Type B pancreatic cell (in vitro differentiated cells): Measurements from ENCODE around the gene MMP19. TPM values are rescaled to one million over a fixed set of nuclear protein-coding genes. Genes with fewer than 3 reads are reported as not detected.

Experiments used
- DNase-seq: peaks from one replicate; pipeline ENCODE4 v3.0.0; 2021; ENCODE audit warnings: mixed read lengths; ENCODE audit not compliant: unreplicated experiment; ENCODE audit errors: extremely low spot score
- H3K27ac Mint-ChIP-seq: 2 replicates; pipeline ENCODE4 v1.8.0; 2021; ENCODE audit warnings: mild to moderate bottlenecking, mixed read lengths
- H3K27me3 Mint-ChIP-seq: 2 replicates; pipeline ENCODE4 v1.8.0; 2021; ENCODE audit warnings: mixed read lengths
- H3K36me3 Mint-ChIP-seq: 2 replicates; pipeline ENCODE4 v1.8.0; 2021; ENCODE audit warnings: mixed read lengths
- H3K4me1 Mint-ChIP-seq: one replicate; pipeline ENCODE4 v1.8.0; 2021; ENCODE audit warnings: mixed read lengths; ENCODE audit not compliant: unreplicated experiment
- H3K4me3 Mint-ChIP-seq: 2 replicates; pipeline ENCODE4 v1.8.0; 2021; ENCODE audit warnings: mild to moderate bottlenecking, mixed read lengths
- H3K9me3 Mint-ChIP-seq: 2 replicates; pipeline ENCODE4 v1.8.0; 2021; ENCODE audit warnings: mixed read lengths
- CTCF ChIP-seq: fragments of 200-600 bp; sonication (generic); conservative IDR thresholded peaks from 2 replicates; pipeline ENCODE4 v1.5.0; 2021; ENCODE audit warnings: antibody characterized with exemption, mild to moderate bottlenecking
- total RNA-seq: library from RNA; stranded (reverse); gene quantifications from 2 replicates; pipeline ENCODE4 v1.2.1, GENCODE V29; 2021; ENCODE audit warnings: low replicate concordance

The MMP19 gene
- total RNA-seq, 1 donor from 2014 or later, result 0.48 TPM

GRCh38 chr12:55847033-55847432 lies 4.3 kb upstream of the MMP19 start:
- no peak for DNase-seq
- H3K9me3 Mint-ChIP-seq, result no peaks in the 10 kb centered on the region
- H3K4me3 Mint-ChIP-seq, result no peak overlapping the region
- H3K27me3 Mint-ChIP-seq, result peaks cover 18% of the 10 kb centered on the region
- H3K4me1 Mint-ChIP-seq, result peaks cover 18% of the 10 kb centered on the region
- H3K27ac Mint-ChIP-seq, result peak overlapping the region; percentile 57
- no peak for TF ChIP-seq CTCF
- H3K36me3 Mint-ChIP-seq, result no peaks in the 10 kb centered on the region

DNA sequence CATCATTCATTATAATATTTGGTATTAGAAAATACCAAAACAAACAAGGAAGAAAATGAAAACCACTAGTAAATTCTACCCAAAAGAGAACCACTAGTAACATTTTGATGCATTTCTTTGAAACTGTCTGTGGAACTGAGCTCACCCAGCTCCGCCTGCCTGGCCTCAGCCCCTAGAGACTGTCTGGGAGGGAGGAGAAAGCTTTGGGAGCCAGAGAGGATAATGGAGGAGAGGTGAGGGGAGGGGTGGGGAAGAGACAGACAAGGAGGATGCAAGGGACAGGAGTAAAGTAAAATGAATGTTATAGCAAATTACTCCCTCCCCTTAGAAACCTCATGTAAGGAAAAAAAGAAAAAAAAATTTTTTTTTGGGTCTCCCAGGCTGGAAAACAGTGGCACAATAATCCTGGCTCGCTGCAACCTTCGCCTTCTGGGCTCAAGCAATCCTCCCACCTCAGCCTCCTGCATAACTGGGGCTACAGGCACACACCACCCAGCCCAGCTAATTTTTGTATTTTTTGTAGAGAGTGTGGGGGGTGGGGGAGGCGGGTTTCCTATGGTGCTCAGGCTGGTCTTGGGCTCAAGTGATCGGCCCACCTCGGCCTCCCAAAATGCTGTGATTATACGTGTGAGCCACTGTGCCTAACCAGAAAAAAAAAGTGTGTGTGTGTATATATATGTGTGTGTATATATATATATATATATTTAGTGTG lies 3.2 kb upstream of the MMP19 start:
- H3K9me3 Mint-ChIP-seq, result no peaks in the 10 kb centered on the region
- peaks cover 21% of the 10 kb centered on the region for H3K27me3 Mint-ChIP-seq
- DNase-seq, result no peak
- no peaks in the 10 kb centered on the region for H3K36me3 Mint-ChIP-seq
- H3K4me3 Mint-ChIP-seq, result no peak overlapping the region
- no peak overlapping the region for H3K27ac Mint-ChIP-seq
- peaks cover 17% of the 10 kb centered on the region for H3K4me1 Mint-ChIP-seq
- TF ChIP-seq CTCF, result no peak

- no peak for DNase-seq
- H3K27ac Mint-ChIP-seq, result no peak overlapping the region
- peaks cover 17% of the 10 kb centered on the region for H3K27me3 Mint-ChIP-seq
- no peaks in the 10 kb centered on the region for H3K36me3 Mint-ChIP-seq
- peaks cover 14% of the 10 kb centered on the region for H3K4me1 Mint-ChIP-seq
- no peak overlapping the region for H3K4me3 Mint-ChIP-seq
- H3K9me3 Mint-ChIP-seq, result no peaks in the 10 kb centered on the region
- no peak for TF ChIP-seq CTCF
Observed at GRCh38 chr12:55845361-55845760, 2.6 kb upstream of the MMP19 start.

DNA sequence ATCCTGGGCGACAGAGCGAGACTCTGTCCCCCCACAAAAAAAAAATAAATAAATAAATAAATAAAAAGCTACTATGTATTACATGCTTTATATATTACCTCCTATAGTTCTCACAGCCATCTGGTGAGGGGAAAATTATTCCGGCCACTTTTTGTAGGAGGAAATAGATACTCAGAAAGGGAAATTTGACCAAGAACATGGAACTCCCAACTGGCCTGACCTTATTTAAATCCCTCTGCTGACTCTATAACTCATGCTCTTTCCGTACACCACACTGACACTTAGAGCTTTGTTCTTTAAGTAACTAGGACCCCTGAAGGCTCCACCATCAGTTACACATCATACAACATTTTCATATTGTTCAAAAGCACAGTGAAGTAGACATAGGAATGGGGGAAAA lies 2.2 kb upstream of the MMP19 start:
- TF ChIP-seq CTCF, result no peak
- peaks cover 14% of the 10 kb centered on the region for H3K27me3 Mint-ChIP-seq
- no peak overlapping the region for H3K4me3 Mint-ChIP-seq
- H3K9me3 Mint-ChIP-seq, result no peaks in the 10 kb centered on the region
- H3K4me1 Mint-ChIP-seq, result peaks cover 14% of the 10 kb centered on the region
- DNase-seq, result no peak
- H3K27ac Mint-ChIP-seq, result no peak overlapping the region
- no peaks in the 10 kb centered on the region for H3K36me3 Mint-ChIP-seq

GRCh38 chr12:55843431-55843830 lies 695 bp upstream of the MMP19 start:
- Mint-ChIP-seq H3K27me3 (peaks cover 9% of the 10 kb centered on the region), H3K4me1 (peaks cover 14% of the 10 kb centered on the region), H3K4me3 (no peak overlapping the region), H3K9me3 (no peaks in the 10 kb centered on the region), H3K27ac (no peak overlapping the region), H3K36me3 (no peaks in the 10 kb centered on the region)
- no peak for DNase-seq
- TF ChIP-seq CTCF, result no peak
